HepG2 (cell line): Measurements from ENCODE around the gene CACHD1. TPM values are rescaled to one million over a fixed set of nuclear protein-coding genes. Genes with fewer than 3 reads are reported as not detected.

ENCODE experiments used
- ATAC-seq: fragments of 200-7000 bp; cut with Tn5 transposase; 3 replicates; pipeline ENCODE4 v1.9.1; 2020; ENCODE audit warnings: mild to moderate bottlenecking, moderate library complexity
- BruUV-seq: library from RNA; stranded (reverse); fragments of 400-500 nt; replicated peaks from 2 replicates; lab custom pipeline; 2021; lab: Mats Ljungman, UMichigan
- CTCF ChIA-PET: fragments of 300-600 bp; formaldehyde crosslinking; extraction: SDS; loops from one replicate; lab custom pipeline; 2021; ENCODE audit warnings: low total read pairs, inconsistent platforms, low intra/inter-chr PET ratio; lab: Yijun Ruan, JAX
- POLR2A ChIA-PET: fragments of 350-600 bp; sonication (Branson Sonifier 250); formaldehyde crosslinking; loops from one replicate; lab custom pipeline; 2020; ENCODE audit warnings: antibody characterized with exemption, inconsistent platforms; lab: Yijun Ruan, JAX
- DNase-seq: peaks from one replicate; pipeline ENCODE4 v3.0.0-alpha.2; 2015; ENCODE audit warnings: low spot score
- FAIRE-seq: peaks from 3 replicates; lab custom pipeline; 2011; peaks lifted over from hg19 to GRCh38; lab: Jason Lieb, UNC
- H2AFZ ChIP-seq: one replicate; pipeline ENCODE4 v1.6.1; 2011; ENCODE audit warnings: low read length, inconsistent platforms
- H3K27ac ChIP-seq: fragments of 300-600 bp; 3 replicates; pipeline ENCODE4 v1.8.0; 2011; ENCODE audit warnings: mixed run types, mild to moderate bottlenecking, mixed read lengths, low read length, inconsistent platforms; ENCODE audit not compliant: insufficient read depth; ENCODE audit errors: extremely low read length
- H3K27me3 ChIP-seq, 2 experiments: fragments of 200-600 bp in 1 of 2; 2 replicates in 1 of 2; 3 replicates in 1 of 2; pipeline versions ENCODE4 v1.6.0 to v1.8.0; 2011; ENCODE audit warnings: low read length in 2 of 2, mild to moderate bottlenecking in 2 of 2, moderate library complexity in 2 of 2, inconsistent platforms in 1 of 2; ENCODE audit not compliant: insufficient read depth in 2 of 2, control insufficient read depth in 1 of 2
- H3K36me3 ChIP-seq, 2 experiments: fragments of 200-600 bp in 1 of 2; replicated peaks in 1 of 2; 2 replicates in 1 of 2; 3 replicates in 1 of 2; pipeline versions ENCODE4 v1.5.1 to v1.8.0; 2011; ENCODE audit warnings: low read length in 2 of 2, inconsistent platforms in 1 of 2; ENCODE audit not compliant: insufficient read depth in 2 of 2, control insufficient read depth in 1 of 2
- H3K4me1 ChIP-seq: 2 replicates; pipeline ENCODE4 v1.5.1; 2012; ENCODE audit warnings: low read length, inconsistent platforms; ENCODE audit not compliant: insufficient read depth
- H3K4me2 ChIP-seq: 2 replicates; pipeline ENCODE4 v1.6.0; 2011; ENCODE audit warnings: low read depth, low read length, inconsistent platforms
- H3K4me3 ChIP-seq, 3 experiments: fragments of 200-600 bp in 1 of 3; sonication (generic), shearing (Covaris generic) in 1 of 3; replicated peaks in 1 of 3; 2 replicates each; pipeline ENCODE4 v1.5.1; 2011 to 2016; ENCODE audit warnings: low read length in 3 of 3, inconsistent platforms in 2 of 3, low read depth in 2 of 3, mild to moderate bottlenecking in 2 of 3, control low read depth in 1 of 3, mixed read lengths in 1 of 3; ENCODE audit not compliant: insufficient read depth in 1 of 3
- H3K79me2 ChIP-seq: one replicate; pipeline ENCODE4 v1.6.1; 2011; ENCODE audit warnings: low read length, inconsistent platforms; ENCODE audit not compliant: insufficient read depth
- H3K9ac ChIP-seq: 2 replicates; pipeline ENCODE4 v1.6.0; 2011; ENCODE audit warnings: mild to moderate bottlenecking, low read depth, low read length, inconsistent platforms; ENCODE audit not compliant: insufficient read depth
- H3K9me3 ChIP-seq: 2 replicates; pipeline ENCODE4 v1.5.1; 2012; ENCODE audit warnings: mild to moderate bottlenecking, low read length
- H4K20me1 ChIP-seq: 2 replicates; pipeline ENCODE4 v1.6.0; 2011; ENCODE audit warnings: inconsistent platforms, mild to moderate bottlenecking, low read length, moderate library complexity; ENCODE audit not compliant: insufficient read depth
- ATF7 ChIP-seq, 2 experiments: fragments of 450-650 bp in 1 of 2; sonication (generic) in 1 of 2; formaldehyde crosslinking in 1 of 2; IDR thresholded peaks; 2 replicates each; pipeline versions ENCODE4 v1.4.0 to v1.6.1; 2016 to 2020; ENCODE audit warnings: antibody characterized with exemption in 1 of 2, mild to moderate bottlenecking in 1 of 2, missing genetic modification reagents in 1 of 2
- ESRRA ChIP-seq: sonication (generic); formaldehyde crosslinking; IDR thresholded peaks from 2 replicates; pipeline ENCODE4 v1.5.1; 2020; ENCODE audit warnings: mild to moderate bottlenecking, low read depth, missing genetic modification reagents
- GABPB1 ChIP-seq: IDR thresholded peaks from 2 replicates; pipeline ENCODE4 v1.6.1; 2016; ENCODE audit warnings: mild to moderate bottlenecking, missing genetic modification reagents, moderate library complexity, missing compliant biosample characterization
- HNF4A ChIP-seq: sonication (generic); formaldehyde crosslinking; IDR thresholded peaks from 2 replicates; pipeline ENCODE4 v1.4.0; 2020; ENCODE audit warnings: missing genetic modification reagents
- HOXD1 ChIP-seq: sonication (generic); formaldehyde crosslinking; IDR thresholded peaks from 2 replicates; pipeline ENCODE4 v1.5.0; 2020; ENCODE audit warnings: missing genetic modification reagents
- MED1 ChIP-seq: sonication (generic); formaldehyde crosslinking; IDR thresholded peaks from 2 replicates; pipeline ENCODE4 v1.4.0; 2020; ENCODE audit warnings: missing genetic modification reagents
- NFATC3 ChIP-seq: sonication (generic); formaldehyde crosslinking; IDR thresholded peaks from 2 replicates; pipeline ENCODE4 v1.5.1; 2020; ENCODE audit warnings: mild to moderate bottlenecking, missing genetic modification reagents
- POGZ ChIP-seq: sonication (generic); formaldehyde crosslinking; IDR thresholded peaks from 2 replicates; pipeline ENCODE4 v1.4.0; 2020; ENCODE audit warnings: mild to moderate bottlenecking, missing genetic modification reagents
- RBFOX2 ChIP-seq: fragments of 200-400 bp; formaldehyde crosslinking; IDR thresholded peaks from 2 replicates; pipeline ENCODE4 v1.6.1; 2017; ENCODE audit warnings: low read depth, mild to moderate bottlenecking, low read length
- ZBTB43 ChIP-seq: sonication (generic); formaldehyde crosslinking; conservative IDR thresholded peaks from 2 replicates; pipeline ENCODE4 v1.4.0; 2020; ENCODE audit warnings: missing genetic modification reagents
- ZNF20 ChIP-seq: sonication (generic); formaldehyde crosslinking; IDR thresholded peaks from 2 replicates; pipeline ENCODE4 v1.4.0; 2020; ENCODE audit warnings: mild to moderate bottlenecking, moderate library complexity, missing genetic modification reagents
- ZNF274 ChIP-seq: sonication (generic); formaldehyde crosslinking; IDR thresholded peaks from 2 replicates; pipeline ENCODE4 v1.5.1; 2020; ENCODE audit warnings: mild to moderate bottlenecking, missing genetic modification reagents
- ZNF557 ChIP-seq: sonication (generic); formaldehyde crosslinking; IDR thresholded peaks from 2 replicates; pipeline ENCODE4 v1.4.0; 2020; ENCODE audit warnings: missing genetic modification reagents
- ZNF740 ChIP-seq: sonication (generic); formaldehyde crosslinking; IDR thresholded peaks from 2 replicates; pipeline ENCODE4 v1.4.0; 2020; ENCODE audit warnings: missing genetic modification reagents
- ZNF773 ChIP-seq: sonication (generic); formaldehyde crosslinking; IDR thresholded peaks from 2 replicates; pipeline ENCODE4 v1.4.0; 2020; ENCODE audit warnings: missing genetic modification reagents, borderline replicate concordance
- ZNF776 ChIP-seq: sonication (generic); formaldehyde crosslinking; IDR thresholded peaks from 2 replicates; pipeline ENCODE4 v1.4.0; 2020; ENCODE audit warnings: mild to moderate bottlenecking, missing genetic modification reagents
- WGBS: methylation state at CpG from one replicate; pipeline ENCODE4 v1.1.6; 2017; ENCODE audit warnings: low lambda C conversion rate; 5-methylcytosine and 5-hydroxymethylcytosine counted together
- in situ Hi-C: cut with HindIII; loops from 2 replicates; pipeline ENCODE4 v1.10.0; 2017; ENCODE audit warnings: low pct_unique_long_range_greater_than_20kb; ENCODE audit not compliant: extremely low pct_ligation_motif_present
- intact Hi-C: fragments of 100-400 bp; cut with micrococcal nuclease; formaldehyde crosslinking; loops from one replicate; pipeline ENCODE4 v1.10.0; 2022; ENCODE audit not compliant: unreplicated experiment
- polyA plus RNA-seq, 8 experiments: library from polyadenylated mRNA; depleted of rRNA in 3 of 8; stranded (reverse) in 7 of 8; unstranded in 1 of 8; fragments of >200 nt; fragmentation: Illumina TruSeq in 4 of 8; extraction: Trizol in 4 of 8; gene quantifications; 2 replicates each; pipeline versions ENCODE4 v1.2.1 to v1.2.3, GENCODE V29; 2011 to 2016; ENCODE audit warnings: low read depth in 4 of 8, missing spikeins in 1 of 8, mixed read lengths in 1 of 8; ENCODE audit not compliant: insufficient read depth in 1 of 8
- total RNA-seq, 5 experiments: library from RNA; depleted of rRNA; stranded (reverse); fragments of >200 nt; fragmentation: Illumina TruSeq; extraction: Trizol; gene quantifications; 2 replicates each; pipeline ENCODE4 v1.2.3, GENCODE V29; 2016; ENCODE audit warnings: low read depth in 1 of 5
- TF ChIP-seq, protein P1 (sequence below): sonication (generic); formaldehyde crosslinking; IDR thresholded peaks from 2 replicates; pipeline ENCODE4 v1.4.0; 2020; ENCODE audit warnings: missing genetic modification reagents

Gene CACHD1
- total and polyA plus RNA-seq, 2 of the 13 experiments (the other 11 are each of a cell fraction or from before 2014, with no cell fraction given) = 0.11 TPM; not detected in 1

GRCh38 chr1:64540265-64540791 lies 70.4 kb downstream of the CACHD1 start:
- Histone ChIP-seq H3K79me2 (no peaks in the 10 kb centered on the region), H4K20me1 (no peaks in the 10 kb centered on the region), H3K9ac (no peak overlapping the region), H3K4me1 (peaks cover 17% of the 10 kb centered on the region), H3K27ac (no peak overlapping the region), H3K4me3 (no peak overlapping the region), H3K4me2 (no peak overlapping the region), H3K36me3 (no peaks in the 10 kb centered on the region), H3K9me3 (no peaks in the 10 kb centered on the region), H3K27me3 (peaks cover 0 to 3% of the 10 kb centered on the region in 2 experiments; a peak in 1 of 5 replicates), H2AFZ (no peak overlapping the region)
- in situ Hi-C loops (no loop called here), intact Hi-C loops (no loop called here)
- ATAC-seq (no peak), FAIRE-seq (no peak), DNase-seq (no peak)
- POLR2A ChIA-PET = no interaction called here
- TF ChIP-seq POGZ (CRISPR knock-in tag) = no peak
- no peak for TF ChIP-seq RBFOX2
- no peak for TF ChIP-seq NFATC3
- TF ChIP-seq ZNF776 (CRISPR knock-in tag) = no peak
- TF ChIP-seq HOXD1 = no peak
- no peak for TF ChIP-seq ATF7 (IDR thresholded peaks at IDR 0.05)
- TF ChIP-seq ATF7 (CRISPR knock-in tag; IDR thresholded peaks at IDR 0.05) = no peak
- TF ChIP-seq, protein P1, sequence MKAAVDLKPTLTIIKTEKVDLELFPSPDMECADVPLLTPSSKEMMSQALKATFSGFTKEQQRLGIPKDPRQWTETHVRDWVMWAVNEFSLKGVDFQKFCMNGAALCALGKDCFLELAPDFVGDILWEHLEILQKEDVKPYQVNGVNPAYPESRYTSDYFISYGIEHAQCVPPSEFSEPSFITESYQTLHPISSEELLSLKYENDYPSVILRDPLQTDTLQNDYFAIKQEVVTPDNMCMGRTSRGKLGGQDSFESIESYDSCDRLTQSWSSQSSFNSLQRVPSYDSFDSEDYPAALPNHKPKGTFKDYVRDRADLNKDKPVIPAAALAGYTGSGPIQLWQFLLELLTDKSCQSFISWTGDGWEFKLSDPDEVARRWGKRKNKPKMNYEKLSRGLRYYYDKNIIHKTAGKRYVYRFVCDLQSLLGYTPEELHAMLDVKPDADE (CRISPR knock-in tag) = no peak
- no peak for TF ChIP-seq ZBTB43 (CRISPR knock-in tag)
- no peak for TF ChIP-seq MED1 (CRISPR knock-in tag)
- TF ChIP-seq ZNF740 (CRISPR knock-in tag) = no peak
- no peak for TF ChIP-seq ZNF557 (CRISPR knock-in tag)
- TF ChIP-seq ZNF274 (CRISPR knock-in tag) = no peak
- no peak for TF ChIP-seq HNF4A (CRISPR knock-in tag)
- TF ChIP-seq ESRRA (CRISPR knock-in tag) = no peak
- TF ChIP-seq ZNF20 (CRISPR knock-in tag) = no peak
- no peak for TF ChIP-seq ZNF773 (CRISPR knock-in tag)
- TF ChIP-seq GABPB1 = no peak
- 36% methylated on average over 6 of the region's 6 CpGs for WGBS
- CTCF ChIA-PET = no interaction called here
- BruUV-seq = no TSS peak
